NCI-H69 (cell line): ENCODE data around the gene GNAL.
"Not testable (repeated sequence)": the region's sequence is repeated elsewhere in the genome, so short reads cannot be mapped to it uniquely, and the experiment has no call there.

ENCODE experiments used
- DNase-seq: peaks from one replicate; lab custom pipeline; 2025; lab: John Stamatoyannopoulos, UW

Gene GNAL

DNA sequence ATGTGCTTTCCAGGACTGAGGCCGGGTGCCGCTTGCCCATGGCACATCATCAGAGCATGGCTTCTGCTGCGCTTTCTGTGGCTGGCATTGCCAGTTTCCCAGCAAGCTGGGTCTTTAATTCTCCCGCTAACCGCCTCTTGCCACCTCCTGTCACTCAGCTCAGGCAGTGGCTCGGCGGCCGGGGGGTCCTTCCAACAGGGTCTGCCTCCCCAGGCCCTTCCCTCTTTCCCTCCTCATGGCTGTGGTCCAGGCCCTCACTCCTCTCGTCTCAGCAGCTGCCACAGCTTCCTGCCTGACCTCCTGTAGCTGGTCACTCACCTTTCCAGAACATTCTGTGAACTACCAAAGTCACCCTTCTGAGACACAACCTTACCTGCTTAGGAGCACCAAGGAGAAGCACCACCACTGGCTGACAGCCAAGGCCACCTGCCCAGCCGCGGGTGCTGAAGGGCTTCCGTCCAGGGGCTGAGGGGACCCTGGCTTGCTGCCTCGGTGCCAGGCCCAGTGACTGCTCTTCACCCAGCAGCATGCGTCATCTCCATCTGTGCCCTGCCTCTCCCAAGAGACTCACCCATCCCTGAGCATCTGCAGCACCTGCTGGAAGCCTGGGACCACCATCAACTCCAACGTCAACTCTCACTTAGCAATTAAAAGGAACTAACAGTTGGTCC, 184.7 kb downstream of the GNAL start:
- no peak for DNase-seq

DNA sequence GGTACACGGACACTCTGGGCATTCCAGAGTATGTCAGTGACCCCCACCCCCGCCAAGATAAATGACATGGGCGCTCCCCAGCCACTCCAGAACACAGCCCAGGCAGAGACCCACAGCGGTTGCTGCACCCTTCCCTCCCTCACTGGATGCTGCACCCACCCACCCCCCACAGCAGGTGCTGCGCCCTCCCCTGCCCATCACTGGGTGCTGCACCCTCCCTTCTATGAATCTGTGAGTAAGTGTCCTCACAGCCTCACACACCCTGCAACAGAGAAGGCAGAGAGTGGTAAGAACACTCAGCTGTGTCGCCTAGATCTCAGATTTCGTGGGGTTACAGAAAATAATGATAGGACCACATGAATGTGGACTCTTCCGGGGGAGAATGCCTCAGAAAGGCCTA, 185.6 kb downstream of the GNAL start:
- no peak for DNase-seq

- no peak for DNase-seq
These were observed 188.6 kb downstream of the GNAL start for GRCh38 chr18:11877497-11878135.

DNA sequence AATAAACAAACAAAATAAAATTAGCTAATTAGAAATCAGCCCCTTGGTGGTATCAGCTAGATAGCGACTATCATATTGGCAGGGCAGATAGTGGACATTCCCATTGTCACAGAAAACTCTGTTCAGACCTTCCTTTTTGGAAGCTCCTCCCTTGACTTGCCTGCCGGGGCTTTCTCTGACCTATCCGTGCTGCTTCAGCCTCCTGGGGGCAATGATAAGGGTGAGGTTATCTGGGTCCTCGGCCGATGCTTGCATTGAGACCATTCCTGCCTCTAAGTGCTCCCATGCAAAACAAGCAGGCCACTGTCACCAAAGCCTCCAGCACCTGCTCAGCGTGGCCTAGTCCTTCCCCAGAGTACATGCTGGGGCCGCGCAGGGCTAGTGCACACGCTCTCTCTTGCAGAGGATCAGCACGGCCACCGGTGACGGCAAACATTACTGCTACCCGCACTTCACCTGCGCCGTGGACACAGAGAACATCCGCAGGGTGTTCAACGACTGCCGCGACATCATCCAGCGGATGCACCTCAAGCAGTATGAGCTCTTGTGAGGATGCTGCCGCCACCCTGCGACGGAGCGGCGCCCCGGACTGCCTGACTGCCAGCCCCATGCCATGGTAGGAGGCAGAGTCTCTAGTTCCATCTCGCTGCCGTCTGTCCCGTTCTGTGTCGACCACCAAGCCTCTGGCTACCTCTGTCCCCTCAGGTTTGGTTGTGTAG, 191.7 kb downstream of the GNAL start:
- no peak for DNase-seq

GRCh38 chr18:11882636-11883035, 193.6 kb downstream of the GNAL start:
- DNase-seq = no peak

GRCh38 chr18:11883153-11883552, 194.1 kb downstream of the GNAL start:
- DNase-seq = no peak

- DNase-seq = no peak
These were observed 195.4 kb downstream of the GNAL start for GRCh38 chr18:11884396-11885030.

- no peak for DNase-seq
These were observed 196.3 kb downstream of the GNAL start for GRCh38 chr18:11885278-11885947.

DNA sequence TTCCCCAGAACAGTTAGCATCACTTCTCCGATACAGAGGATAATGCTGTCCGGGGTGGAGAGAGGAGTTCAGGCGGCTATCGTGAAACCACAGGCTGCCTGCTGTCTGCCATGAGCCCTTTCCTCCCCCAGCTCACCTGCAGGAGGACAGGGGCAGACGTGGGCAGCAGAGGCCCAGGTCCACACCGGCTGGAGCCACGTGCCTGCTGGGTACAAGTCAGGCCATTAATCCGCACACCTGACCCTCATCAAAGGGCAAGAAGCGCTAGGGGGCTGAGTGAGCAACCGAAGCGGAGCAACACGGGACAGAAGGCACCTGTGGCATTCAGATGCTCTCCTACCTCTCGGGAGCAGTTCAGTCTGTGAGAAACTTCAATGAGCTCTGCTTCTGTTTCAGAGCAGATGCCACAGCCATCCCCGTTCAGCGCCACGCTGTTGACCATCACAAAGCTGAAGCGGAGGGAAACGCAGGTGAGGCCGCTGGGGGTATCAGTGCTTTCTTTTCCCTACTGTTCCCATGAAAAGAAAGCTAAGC, 197.6 kb downstream of the GNAL start:
- DNase-seq = no peak

DNA sequence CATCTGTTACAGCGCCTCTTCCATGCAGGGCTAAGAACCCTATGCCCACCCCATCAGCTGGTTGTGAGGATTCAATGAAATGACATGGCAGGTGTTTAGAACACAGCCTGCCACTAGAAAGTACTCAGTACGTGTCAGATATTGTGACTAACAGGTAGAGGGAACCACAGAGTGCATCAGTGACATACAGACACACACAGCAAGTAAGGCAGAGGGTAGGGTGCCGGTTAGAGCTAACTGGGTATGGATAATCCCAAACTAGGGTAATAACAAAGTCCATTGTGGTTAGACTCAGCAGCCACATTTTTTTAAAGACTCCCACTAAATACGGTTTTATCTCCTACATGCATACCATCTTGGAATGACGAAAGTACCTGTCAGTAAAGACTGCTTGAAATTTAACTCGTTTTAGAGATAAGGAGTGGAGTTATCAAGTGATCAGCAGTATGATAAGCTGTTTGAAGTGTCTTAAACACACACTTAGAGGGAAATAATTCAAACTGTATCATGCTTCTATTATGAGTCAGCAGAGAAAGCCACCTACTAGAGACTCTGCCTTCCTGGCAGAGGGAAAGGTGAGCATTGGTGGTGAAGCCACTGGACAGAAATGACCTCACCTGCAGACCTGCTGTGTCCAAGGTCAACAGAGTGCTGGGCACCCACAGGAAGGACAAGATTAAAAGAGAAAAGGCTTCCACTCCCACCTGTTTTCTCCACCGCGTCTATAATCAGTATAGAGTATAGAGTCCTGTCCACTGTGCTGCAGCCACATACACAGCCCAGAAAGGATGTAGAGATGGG, 198.5 kb downstream of the GNAL start:
- no peak for DNase-seq

- DNase-seq = no peak
These were observed 199.7 kb downstream of the GNAL start for GRCh38 chr18:11888726-11889125.

GRCh38 chr18:11889284-11889683, 200.2 kb downstream of the GNAL start:
- no peak for DNase-seq

- DNase-seq = no peak
These were observed 202.7 kb downstream of the GNAL start for GRCh38 chr18:11891737-11892136.

DNA sequence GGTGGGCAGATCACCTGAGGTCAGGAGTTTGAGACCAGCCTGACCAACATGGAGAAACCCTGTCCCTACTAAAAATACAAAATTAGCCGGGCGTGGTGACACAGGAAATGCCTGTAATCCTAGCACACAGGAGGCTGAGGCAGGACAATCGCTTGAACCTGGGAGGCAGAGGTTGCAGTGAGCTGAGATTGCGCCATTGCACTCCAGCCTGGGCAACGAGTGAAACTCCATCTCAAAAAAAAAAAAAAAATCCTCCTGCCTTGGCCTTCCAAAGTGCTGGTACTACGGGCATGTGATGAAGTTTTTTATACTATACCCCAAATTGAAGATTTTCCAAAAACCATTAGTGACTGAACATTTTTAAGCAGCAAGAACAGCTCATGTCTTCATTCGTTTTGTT, 203.4 kb downstream of the GNAL start:
- DNase-seq = not testable (repeated sequence)

DNA sequence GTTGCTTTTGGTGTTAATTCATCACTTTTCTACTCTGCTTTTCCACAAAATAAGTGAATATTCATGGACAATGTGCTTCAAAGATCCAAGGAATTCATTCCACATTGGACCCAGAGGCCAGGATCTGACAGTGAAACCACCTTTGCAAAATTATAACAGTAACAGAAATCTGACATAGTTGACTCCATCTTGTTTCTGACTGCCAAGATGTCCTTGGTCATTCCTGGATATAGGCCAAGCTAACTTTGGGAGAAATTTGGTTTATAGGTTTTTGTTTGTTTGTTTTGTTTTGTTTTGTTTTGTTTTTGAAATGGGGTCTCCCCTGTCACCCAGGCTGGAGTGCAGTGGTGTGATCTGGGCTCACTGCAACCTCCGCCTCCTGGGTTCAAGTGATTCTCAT, 208.7 kb downstream of the GNAL start:
- no peak for DNase-seq

DNA sequence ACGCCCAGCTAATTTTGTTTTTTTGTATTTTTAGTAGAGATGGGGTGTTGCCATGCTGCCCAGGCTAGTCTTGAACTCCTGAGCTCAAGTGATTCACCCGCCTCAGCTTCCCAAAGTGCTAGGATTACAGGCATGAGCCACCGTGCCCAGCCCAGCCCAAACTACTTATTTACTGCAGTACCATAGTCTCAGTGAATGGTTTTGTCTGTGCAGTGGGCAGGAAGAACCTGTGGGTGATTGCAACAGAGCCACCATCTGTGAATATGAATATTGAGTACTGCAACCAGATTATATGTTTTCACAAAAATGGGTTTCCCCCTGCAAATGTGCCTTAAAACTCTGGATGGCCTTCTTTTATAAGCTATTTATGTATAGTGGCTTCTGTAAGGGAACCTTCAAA, 210.0 kb downstream of the GNAL start:
- no peak for DNase-seq

- no peak for DNase-seq
These were observed 212.9 kb downstream of the GNAL start for GRCh38 chr18:11901826-11902438.

GRCh38 chr18:11902522-11903292, 213.6 kb downstream of the GNAL start:
- peak; percentile 34 for DNase-seq

- DNase-seq = no peak
These were observed 216.5 kb downstream of the GNAL start for GRCh38 chr18:11905613-11906012.

DNA sequence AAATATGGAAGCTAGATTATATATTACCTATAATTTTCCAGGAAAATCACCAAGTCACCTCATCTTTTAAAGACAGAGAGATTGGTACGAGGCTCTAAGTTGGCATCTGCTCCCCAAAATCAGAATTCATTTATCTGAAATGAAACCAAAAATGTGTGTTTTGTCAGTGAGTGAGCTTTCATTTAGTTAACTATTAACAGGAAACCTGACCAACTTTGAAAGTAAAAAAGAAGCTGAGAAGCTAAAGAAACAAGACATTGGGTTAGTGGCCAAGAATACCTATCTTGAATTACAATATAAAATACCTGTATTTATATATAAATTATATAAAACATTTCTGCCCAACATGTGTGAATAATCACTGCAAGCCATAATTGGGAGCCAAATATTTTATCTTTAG, 217.1 kb downstream of the GNAL start:
- no peak for DNase-seq
